HL-60 (cell line): ENCODE data around the gene GOLPH3L.

ENCODE experiments used
- CTCF ChIP-seq: IDR thresholded peaks from one replicate; pipeline ENCODE4 v1.5.1; 2011; ENCODE audit warnings: low read length, control low read depth, inconsistent platforms; ENCODE audit not compliant: insufficient read depth
- GABPA ChIP-seq: IDR thresholded peaks from 2 replicates; pipeline ENCODE4 v1.6.1; 2012; ENCODE audit warnings: low read depth
- POLR2AphosphoS5 ChIP-seq: IDR thresholded peaks from 2 replicates; pipeline ENCODE4 v1.6.1; 2012; ENCODE audit warnings: low read depth
- REST ChIP-seq: IDR thresholded peaks from 2 replicates; pipeline ENCODE4 v1.6.1; 2012; ENCODE audit warnings: low read depth; ENCODE audit not compliant: insufficient replicate concordance

- no peak for TF ChIP-seq CTCF
- TF ChIP-seq REST, result no peak
- TF ChIP-seq POLR2AphosphoS5, result no peak
- peak; percentile 39 for TF ChIP-seq GABPA
Observed at GRCh38 chr1:150613061-150613920, 83.7 kb downstream of the GOLPH3L start.
